DMS153 treated with DMSO at 0.1 percent for 48 hours (cell line): ENCODE data around the gene ZNF320.
"Not testable (repeated sequence)": the region's sequence is repeated elsewhere in the genome, so short reads cannot be mapped to it uniquely, and the experiment has no call there.

ENCODE experiments used
- DNase-seq: peaks from one replicate; lab custom pipeline; 2025; ENCODE audit not compliant: unreplicated experiment; lab: John Stamatoyannopoulos, UW

ZNF320 gene

GRCh38 chr19:52897138-52897935 is at the start of gene ZNF320:
TSS of gene ZNF320 (minus strand) at chr19:52897635. CDS start at chr19:52890255, 7,380 bp downstream.
- peak; percentile 13 for DNase-seq

GRCh38 chr19:52946322-52947310 is 49.2 kb upstream of the ZNF320 start:
- no peak for DNase-seq

GRCh38 chr19:52945652-52946321 is 48.4 kb upstream of the ZNF320 start:
- no peak for DNase-seq

- DNase-seq, result peak; percentile 35
Observed at GRCh38 chr19:52944703-52945493, 47.5 kb upstream of the ZNF320 start.

- no peak for DNase-seq
Observed at GRCh38 chr19:52943884-52944643, 46.6 kb upstream of the ZNF320 start.

GRCh38 chr19:52943134-52943883 is 45.9 kb upstream of the ZNF320 start:
- no peak for DNase-seq

- DNase-seq, result peak; percentile 64
Observed at GRCh38 chr19:52942386-52943133, 45.1 kb upstream of the ZNF320 start.

GRCh38 chr19:52941941-52942385 is 44.5 kb upstream of the ZNF320 start:
- no peak for DNase-seq

- DNase-seq, result not testable (repeated sequence)
Observed at GRCh38 chr19:52941523-52941922, 44.1 kb upstream of the ZNF320 start.

GRCh38 chr19:52940905-52941304 is 43.5 kb upstream of the ZNF320 start:
- not testable (repeated sequence) for DNase-seq

GRCh38 chr19:52938761-52939160 is 41.3 kb upstream of the ZNF320 start:
- no peak for DNase-seq

GRCh38 chr19:52936954-52937325 is 39.5 kb upstream of the ZNF320 start:
- DNase-seq, result no peak

- no peak for DNase-seq
Observed at GRCh38 chr19:52936151-52936953, 38.9 kb upstream of the ZNF320 start.

- DNase-seq, result no peak
Observed at GRCh38 chr19:52935434-52935833, 38.0 kb upstream of the ZNF320 start.

- not testable (repeated sequence) for DNase-seq
Observed at GRCh38 chr19:52924641-52925040, 27.2 kb upstream of the ZNF320 start.

GRCh38 chr19:52923778-52924593 is 26.6 kb upstream of the ZNF320 start:
- peak; percentile 10 for DNase-seq
